Esophagus squamous epithelium (tissue), 4 donors: Measurements from ENCODE around the gene VPS35.

Experiments
- POLR2A ChIP-seq, 4 donors: fragments of 450-650 bp; IDR thresholded peaks; one replicate each; pipeline ENCODE4 v1.6.1; 2017; ENCODE audit warnings: antibody characterized with exemption in 4 of 4, mild to moderate bottlenecking in 4 of 4, moderate library complexity in 3 of 4
- TF ChIP-seq, protein P1 (sequence below), 6 experiments: fragments of 450-650 bp in 4 of 6; fragments of 200-600 bp in 2 of 6; sonication (generic) in 2 of 6; IDR thresholded peaks; one replicate each; pipeline ENCODE4 v1.5.1; 2016 to 2019; ENCODE audit warnings: antibody characterized with exemption in 6 of 6, mild to moderate bottlenecking in 4 of 6, moderate library complexity in 4 of 6

DNA sequence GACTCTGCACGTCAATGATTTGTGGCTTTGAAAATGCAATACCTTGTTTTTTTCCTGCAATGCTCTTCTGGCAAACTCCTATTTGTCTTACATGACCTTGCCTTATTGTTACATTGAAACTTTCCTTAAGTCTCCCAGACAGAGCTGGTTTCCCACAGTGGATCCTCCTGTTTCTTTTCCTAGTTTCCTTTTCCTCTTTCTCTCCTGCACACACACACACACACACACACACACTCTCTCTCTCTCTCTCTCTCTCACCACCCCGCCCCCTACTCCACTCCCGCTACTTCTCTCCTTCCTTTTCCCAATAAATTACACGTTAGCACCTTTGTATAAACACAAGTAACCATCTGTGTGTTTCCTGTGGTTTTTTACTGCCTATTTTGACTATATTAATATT lies 2.7 kb upstream of the VPS35 start:
- TF ChIP-seq, protein P1, sequence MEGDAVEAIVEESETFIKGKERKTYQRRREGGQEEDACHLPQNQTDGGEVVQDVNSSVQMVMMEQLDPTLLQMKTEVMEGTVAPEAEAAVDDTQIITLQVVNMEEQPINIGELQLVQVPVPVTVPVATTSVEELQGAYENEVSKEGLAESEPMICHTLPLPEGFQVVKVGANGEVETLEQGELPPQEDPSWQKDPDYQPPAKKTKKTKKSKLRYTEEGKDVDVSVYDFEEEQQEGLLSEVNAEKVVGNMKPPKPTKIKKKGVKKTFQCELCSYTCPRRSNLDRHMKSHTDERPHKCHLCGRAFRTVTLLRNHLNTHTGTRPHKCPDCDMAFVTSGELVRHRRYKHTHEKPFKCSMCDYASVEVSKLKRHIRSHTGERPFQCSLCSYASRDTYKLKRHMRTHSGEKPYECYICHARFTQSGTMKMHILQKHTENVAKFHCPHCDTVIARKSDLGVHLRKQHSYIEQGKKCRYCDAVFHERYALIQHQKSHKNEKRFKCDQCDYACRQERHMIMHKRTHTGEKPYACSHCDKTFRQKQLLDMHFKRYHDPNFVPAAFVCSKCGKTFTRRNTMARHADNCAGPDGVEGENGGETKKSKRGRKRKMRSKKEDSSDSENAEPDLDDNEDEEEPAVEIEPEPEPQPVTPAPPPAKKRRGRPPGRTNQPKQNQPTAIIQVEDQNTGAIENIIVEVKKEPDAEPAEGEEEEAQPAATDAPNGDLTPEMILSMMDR (IDR thresholded peaks at IDR 0.05): no peak
- no peak for TF ChIP-seq POLR2A (IDR thresholded peaks at IDR 0.05)
